ENCODE data around the gene DNAAF8. TPM values are rescaled to one million over a fixed set of nuclear protein-coding genes. Genes with fewer than 3 reads are reported as not detected.

The DNAAF8 gene
- total and polyA plus RNA-seq, 8 donors, result 0.23 to 1.0 (median 0.58) TPM

DNA sequence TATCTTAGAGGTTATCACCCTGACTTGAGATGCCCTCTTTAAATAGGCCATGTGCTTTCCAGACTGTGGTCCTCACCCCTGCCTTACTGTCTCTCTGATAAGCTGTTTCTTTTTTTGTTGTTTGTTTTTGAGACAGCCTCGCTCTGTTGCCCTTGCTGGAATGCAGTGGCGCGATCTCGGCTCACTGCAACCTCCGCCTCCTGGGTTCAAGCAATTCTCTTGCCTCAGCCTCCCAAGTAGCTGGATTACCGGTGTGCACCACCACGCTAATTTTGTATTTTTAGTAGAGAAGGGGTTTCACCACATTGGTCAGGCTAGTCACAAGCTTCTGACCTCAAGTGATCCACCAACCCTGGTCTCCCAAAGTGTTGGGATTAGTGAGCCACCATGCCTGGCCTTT lies 54.6 kb downstream of the DNAAF8 start:
- TF ChIP-seq, protein P1, sequence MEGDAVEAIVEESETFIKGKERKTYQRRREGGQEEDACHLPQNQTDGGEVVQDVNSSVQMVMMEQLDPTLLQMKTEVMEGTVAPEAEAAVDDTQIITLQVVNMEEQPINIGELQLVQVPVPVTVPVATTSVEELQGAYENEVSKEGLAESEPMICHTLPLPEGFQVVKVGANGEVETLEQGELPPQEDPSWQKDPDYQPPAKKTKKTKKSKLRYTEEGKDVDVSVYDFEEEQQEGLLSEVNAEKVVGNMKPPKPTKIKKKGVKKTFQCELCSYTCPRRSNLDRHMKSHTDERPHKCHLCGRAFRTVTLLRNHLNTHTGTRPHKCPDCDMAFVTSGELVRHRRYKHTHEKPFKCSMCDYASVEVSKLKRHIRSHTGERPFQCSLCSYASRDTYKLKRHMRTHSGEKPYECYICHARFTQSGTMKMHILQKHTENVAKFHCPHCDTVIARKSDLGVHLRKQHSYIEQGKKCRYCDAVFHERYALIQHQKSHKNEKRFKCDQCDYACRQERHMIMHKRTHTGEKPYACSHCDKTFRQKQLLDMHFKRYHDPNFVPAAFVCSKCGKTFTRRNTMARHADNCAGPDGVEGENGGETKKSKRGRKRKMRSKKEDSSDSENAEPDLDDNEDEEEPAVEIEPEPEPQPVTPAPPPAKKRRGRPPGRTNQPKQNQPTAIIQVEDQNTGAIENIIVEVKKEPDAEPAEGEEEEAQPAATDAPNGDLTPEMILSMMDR (IDR thresholded peaks at IDR 0.05), result no peak
- 77 to 80% methylated on average over 7 of the region's 7 CpGs for WGBS, 2 donors
- Histone ChIP-seq H3K36me3 (no peaks in the 10 kb centered on the region), H3K9me3 (no peaks in the 10 kb centered on the region), H3K27me3 (no peaks in the 10 kb centered on the region), H3K27ac (no peak overlapping the region), H3K4me3 (no peak overlapping the region), H3K4me1 (peaks cover 3 to 8% (median 5%) of the 10 kb centered on the region in 3 donors)
- DNase-seq (no peak), ATAC-seq (no peak), FAIRE-seq (no peak)
- intact Hi-C loops (cut with DNase I), result no loop called here

DNA sequence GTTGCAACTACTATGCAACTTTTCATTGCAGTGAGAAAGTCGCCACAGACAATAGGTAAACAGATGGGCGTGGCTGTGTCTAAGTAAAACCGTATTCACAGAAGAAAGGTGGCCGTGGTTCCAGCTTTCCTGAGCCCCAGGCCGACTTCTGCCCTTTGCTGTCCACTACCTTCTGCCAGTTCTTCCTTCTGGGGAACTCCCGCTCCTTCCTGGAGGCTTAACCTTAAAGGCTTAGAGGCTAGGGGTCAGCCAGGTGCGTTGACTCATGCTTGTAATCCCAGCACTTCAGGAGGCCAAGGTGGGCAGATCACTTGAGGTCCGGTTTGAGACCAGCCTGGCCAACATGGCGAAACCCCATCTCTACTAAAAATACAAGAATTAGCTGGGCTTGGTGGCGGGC lies 55.9 kb downstream of the DNAAF8 start:
- intact Hi-C loops (cut with DNase I), result no loop called here
- H3K4me3 ChIP-seq, result no peak overlapping the region
- 87 to 90% methylated on average over 10 of the region's 10 CpGs for WGBS, 2 donors
- DNase-seq (no peak), FAIRE-seq (no peak), ATAC-seq (no peak)
- TF ChIP-seq, protein P1 (IDR thresholded peaks at IDR 0.05), result no peak
- no peaks in the 10 kb centered on the region for H3K27me3 ChIP-seq
- no peak overlapping the region for H3K27ac ChIP-seq
- H3K4me1 ChIP-seq, result peaks cover 3 to 8% (median 5%) of the 10 kb centered on the region in 3 donors
- H3K36me3 ChIP-seq, result no peaks in the 10 kb centered on the region
- no peaks in the 10 kb centered on the region for H3K9me3 ChIP-seq

DNA sequence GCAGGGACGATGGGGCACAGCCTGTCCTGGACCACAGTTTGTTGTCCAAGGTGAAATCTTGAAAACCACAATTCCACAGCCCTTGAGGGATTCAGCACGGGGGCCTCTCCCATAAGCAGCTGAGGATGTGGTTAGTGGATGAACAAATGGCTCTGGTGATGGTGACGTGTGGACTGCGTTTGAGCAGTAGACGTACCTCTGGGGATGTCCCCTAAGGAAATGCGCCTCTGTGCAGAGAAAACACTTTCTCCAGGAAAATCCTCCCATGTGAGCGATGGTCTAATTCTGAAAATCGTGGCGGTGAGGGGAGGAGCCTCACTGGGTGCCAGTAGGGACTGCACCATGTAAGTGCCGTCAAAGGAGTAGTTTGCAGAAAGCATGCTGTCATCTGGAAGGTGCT lies 56.5 kb downstream of the DNAAF8 start:
- TF ChIP-seq, protein P1 (IDR thresholded peaks at IDR 0.05), result no peak
- no peak for DNase-seq
- intact Hi-C loops (cut with DNase I), result no loop called here
- WGBS, 2 donors, result 83 to 84% methylated on average over 10 of the region's 10 CpGs
- H3K27me3 ChIP-seq, result no peaks in the 10 kb centered on the region
- ATAC-seq, result no peak
- no peaks in the 10 kb centered on the region for H3K9me3 ChIP-seq
- H3K4me1 ChIP-seq, result peaks cover 4 to 8% (median 5%) of the 10 kb centered on the region in 3 donors
- FAIRE-seq, result no peak
- no peak overlapping the region for H3K27ac ChIP-seq
- H3K36me3 ChIP-seq, result no peaks in the 10 kb centered on the region
- H3K4me3 ChIP-seq, result no peak overlapping the region

DNA sequence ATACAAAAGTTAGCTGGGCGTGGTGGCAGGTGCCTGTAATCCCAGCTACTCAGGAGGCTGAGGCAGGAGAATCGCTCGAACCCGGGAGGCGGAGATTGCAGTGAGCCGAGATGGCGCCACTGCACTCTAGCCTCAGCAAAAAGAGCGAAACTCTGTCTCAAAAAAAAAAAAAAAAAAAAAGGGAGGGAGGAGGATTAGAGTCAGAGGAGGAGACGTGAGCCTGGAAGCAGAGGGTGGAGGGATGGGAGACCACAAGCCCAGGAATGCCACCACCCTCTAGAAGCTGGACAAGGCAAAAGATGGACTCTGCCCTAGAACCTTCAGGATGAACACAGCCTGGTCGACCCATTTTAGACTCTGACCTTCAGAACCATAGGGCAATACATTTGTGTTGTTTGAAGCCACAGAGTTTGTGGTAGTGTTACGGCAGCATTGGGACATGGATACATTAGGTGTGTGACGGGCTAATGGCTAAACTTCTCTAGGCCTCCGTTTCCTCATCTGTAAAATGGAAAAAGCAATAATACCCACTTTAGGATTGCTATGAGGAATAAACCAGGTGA lies 58.7 kb downstream of the DNAAF8 start:
- no peak for FAIRE-seq
- intact Hi-C loops (cut with DNase I), result no loop called here

More for the DNA sequence above, 58.7 kb downstream of the DNAAF8 start:
- Histone ChIP-seq H3K27ac (no peak overlapping the region), H3K27me3 (no peaks in the 10 kb centered on the region), H3K36me3 (no peaks in the 10 kb centered on the region), H3K4me3 (no peak overlapping the region), H3K9me3 (no peaks in the 10 kb centered on the region), H3K4me1 (peaks cover 5 to 8% (median 8%) of the 10 kb centered on the region in 3 donors)
- ATAC-seq, result no peak
- no peak for DNase-seq
- TF ChIP-seq, protein P1 (IDR thresholded peaks at IDR 0.05), result no peak
- 80 to 89% methylated on average over 13 of the region's 13 CpGs for WGBS, 2 donors

Data from pancreas (tissue), 10 donors.